ENCODE measurements around the gene AAR2. TPM values are rescaled to one million over a fixed set of nuclear protein-coding genes. Genes with fewer than 3 reads are reported as not detected.

AAR2 gene
- total RNA-seq, 1 donor from 2014 or later = 13.7 TPM

DNA sequence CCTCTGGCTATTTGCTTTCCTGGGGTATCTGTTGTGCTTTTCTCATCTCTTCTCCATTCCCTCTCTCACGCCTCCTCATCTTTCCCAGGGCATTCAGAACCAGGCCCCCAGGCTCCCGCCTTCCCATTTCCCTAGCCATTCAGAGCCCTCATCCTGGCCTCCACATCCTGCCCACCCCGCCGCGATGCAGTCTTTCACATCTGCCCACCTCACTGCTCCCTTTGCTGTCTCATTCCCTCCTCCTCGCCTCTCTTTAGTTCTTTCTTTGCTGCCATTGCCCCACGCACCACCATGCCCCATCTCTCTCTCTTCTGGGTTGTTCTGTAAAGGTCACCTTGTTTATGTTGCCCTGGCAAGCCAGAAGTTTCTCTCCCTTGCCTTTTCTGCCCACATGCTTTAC, 10.6 kb upstream of the AAR2 start:
- TF ChIP-seq, protein P1, sequence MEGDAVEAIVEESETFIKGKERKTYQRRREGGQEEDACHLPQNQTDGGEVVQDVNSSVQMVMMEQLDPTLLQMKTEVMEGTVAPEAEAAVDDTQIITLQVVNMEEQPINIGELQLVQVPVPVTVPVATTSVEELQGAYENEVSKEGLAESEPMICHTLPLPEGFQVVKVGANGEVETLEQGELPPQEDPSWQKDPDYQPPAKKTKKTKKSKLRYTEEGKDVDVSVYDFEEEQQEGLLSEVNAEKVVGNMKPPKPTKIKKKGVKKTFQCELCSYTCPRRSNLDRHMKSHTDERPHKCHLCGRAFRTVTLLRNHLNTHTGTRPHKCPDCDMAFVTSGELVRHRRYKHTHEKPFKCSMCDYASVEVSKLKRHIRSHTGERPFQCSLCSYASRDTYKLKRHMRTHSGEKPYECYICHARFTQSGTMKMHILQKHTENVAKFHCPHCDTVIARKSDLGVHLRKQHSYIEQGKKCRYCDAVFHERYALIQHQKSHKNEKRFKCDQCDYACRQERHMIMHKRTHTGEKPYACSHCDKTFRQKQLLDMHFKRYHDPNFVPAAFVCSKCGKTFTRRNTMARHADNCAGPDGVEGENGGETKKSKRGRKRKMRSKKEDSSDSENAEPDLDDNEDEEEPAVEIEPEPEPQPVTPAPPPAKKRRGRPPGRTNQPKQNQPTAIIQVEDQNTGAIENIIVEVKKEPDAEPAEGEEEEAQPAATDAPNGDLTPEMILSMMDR (IDR thresholded peaks at IDR 0.05; ENCODE audit: insufficient read depth, low read length, severe bottlenecking) = no peak
- Histone ChIP-seq H3K4me3 (ENCODE audit: low read depth, low read length) (no peak overlapping the region), H3K36me3 (ENCODE audit: control insufficient read depth, insufficient read depth, low read length) (no peaks in the 10 kb centered on the region), H3K27me3 (ENCODE audit: control insufficient read depth, insufficient read depth, low read length) (no peaks in the 10 kb centered on the region)
- DNase-seq (ENCODE audit: low read depth) (no peak), FAIRE-seq (no peak)

DNA sequence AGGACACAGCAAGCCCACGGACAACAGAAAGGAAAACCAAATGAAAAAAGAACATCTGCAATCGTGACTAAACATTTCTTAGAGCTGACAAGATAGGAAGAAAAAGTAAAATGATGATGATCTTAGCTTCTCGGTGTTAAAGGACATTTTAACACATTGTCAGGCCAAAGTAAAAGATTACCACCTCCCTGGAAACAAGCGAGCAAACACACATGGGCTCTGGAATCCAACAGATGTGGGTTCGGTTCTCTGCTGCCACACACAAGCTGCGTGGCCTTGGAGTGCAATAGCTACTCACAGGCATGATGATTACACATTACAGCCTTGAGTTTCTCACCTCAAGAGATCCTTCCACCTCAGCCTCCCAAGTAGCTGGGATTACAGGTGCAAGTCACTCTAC, 7.5 kb upstream of the AAR2 start:
- no peaks in the 10 kb centered on the region for H3K27me3 ChIP-seq (ENCODE audit: control insufficient read depth, insufficient read depth, low read length)
- no peak for DNase-seq (ENCODE audit: low read depth)
- TF ChIP-seq, protein P1 (IDR thresholded peaks at IDR 0.05; ENCODE audit: insufficient read depth, low read length, severe bottlenecking) = no peak
- H3K4me3 ChIP-seq (ENCODE audit: low read depth, low read length) = no peak overlapping the region
- no peaks in the 10 kb centered on the region for H3K36me3 ChIP-seq (ENCODE audit: control insufficient read depth, insufficient read depth, low read length)
- FAIRE-seq = no peak

- no peak overlapping the region for H3K4me3 ChIP-seq (ENCODE audit: low read depth, low read length)
- FAIRE-seq (no peak), DNase-seq (ENCODE audit: low read depth) (no peak)
- H3K36me3 ChIP-seq (ENCODE audit: control insufficient read depth, insufficient read depth, low read length) = no peaks in the 10 kb centered on the region
- TF ChIP-seq, protein P1 (IDR thresholded peaks at IDR 0.05; ENCODE audit: insufficient read depth, low read length, severe bottlenecking) = no peak
- H3K27me3 ChIP-seq (ENCODE audit: control insufficient read depth, insufficient read depth, low read length) = no peaks in the 10 kb centered on the region
These were observed 6.3 kb upstream of the AAR2 start for GRCh38 chr20:36230019-36230418.

GRCh38 chr20:36231331-36231730, 4.9 kb upstream of the AAR2 start:
- Histone ChIP-seq H3K36me3 (ENCODE audit: control insufficient read depth, insufficient read depth, low read length) (no peaks in the 10 kb centered on the region), H3K4me3 (ENCODE audit: low read depth, low read length) (no peak overlapping the region), H3K27me3 (ENCODE audit: control insufficient read depth, insufficient read depth, low read length) (no peaks in the 10 kb centered on the region)
- FAIRE-seq = no peak
- DNase-seq (ENCODE audit: low read depth) = no peak
- TF ChIP-seq, protein P1 (IDR thresholded peaks at IDR 0.05; ENCODE audit: insufficient read depth, low read length, severe bottlenecking) = no peak

- DNase-seq (ENCODE audit: low read depth) (no peak), FAIRE-seq (no peak)
- H3K27me3 ChIP-seq (ENCODE audit: control insufficient read depth, insufficient read depth, low read length) = no peaks in the 10 kb centered on the region
- TF ChIP-seq, protein P1 (IDR thresholded peaks at IDR 0.05; ENCODE audit: insufficient read depth, low read length, severe bottlenecking) = no peak
- H3K36me3 ChIP-seq (ENCODE audit: control insufficient read depth, insufficient read depth, low read length) = no peaks in the 10 kb centered on the region
- no peak overlapping the region for H3K4me3 ChIP-seq (ENCODE audit: low read depth, low read length)
These were observed 1.4 kb upstream of the AAR2 start for GRCh38 chr20:36234771-36235320.

DNA sequence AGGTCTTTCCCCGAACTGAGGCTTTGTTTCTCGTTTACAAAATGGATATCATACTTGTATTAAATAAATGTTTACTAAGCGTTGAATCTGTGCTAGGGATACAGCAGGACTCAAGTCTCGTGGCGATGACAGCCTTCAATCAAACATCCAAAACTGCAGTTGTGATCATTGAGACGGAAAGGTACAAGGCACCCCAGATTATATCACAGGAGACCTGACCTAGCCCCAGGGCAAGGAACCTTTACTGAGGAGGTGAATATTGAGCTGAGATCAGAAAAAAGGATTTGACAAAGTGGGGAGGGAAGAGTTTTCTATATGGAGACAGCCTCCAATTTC, 476 bp downstream of the AAR2 start:
- DNase-seq (ENCODE audit: low read depth) = peak; percentile 17
- no peak for FAIRE-seq
- peaks cover 10% of the 10 kb centered on the region for H3K36me3 ChIP-seq (ENCODE audit: control insufficient read depth, insufficient read depth, low read length)

More for the DNA sequence above, 476 bp downstream of the AAR2 start:
- Histone ChIP-seq H3K4me3 (ENCODE audit: low read depth, low read length) (peak overlapping the region; percentile 74), H3K27me3 (ENCODE audit: control insufficient read depth, insufficient read depth, low read length) (no peaks in the 10 kb centered on the region)
- TF ChIP-seq, protein P1 (IDR thresholded peaks at IDR 0.05; ENCODE audit: insufficient read depth, low read length, severe bottlenecking) = no peak

All from bronchial epithelial cell (primary cell).